B cell (primary cell): ENCODE results near the gene GUCY1A1. TPM values are rescaled to one million over a fixed set of nuclear protein-coding genes. Genes with fewer than 3 reads are reported as not detected.

ENCODE experiments used
- ATAC-seq: fragments of 200-7000 bp; cut with Tn5 transposase; one replicate; pipeline ENCODE4 v1.10.0; 2021; ENCODE audit warnings: low read depth, mild to moderate bottlenecking, moderate number of reproducible peaks, moderate library complexity
- CTCF ChIA-PET: fragments of 350-600 bp; sonication (Branson Sonifier 250); formaldehyde crosslinking; loops from one replicate; lab custom pipeline; 2021; ENCODE audit warnings: antibody characterized with exemption, inconsistent platforms; lab: Charles Lee
- POLR2A ChIA-PET: fragments of 350-600 bp; sonication (Branson Sonifier 250); formaldehyde crosslinking; loops from one replicate; lab custom pipeline; 2021; ENCODE audit warnings: antibody characterized with exemption; lab: Charles Lee
- DNase-seq: peaks from one replicate; pipeline ENCODE4 v3.0.0; 2013
- H2AFZ ChIP-seq: 2 replicates; pipeline ENCODE4 v1.6.1; 2012; ENCODE audit warnings: mild to moderate bottlenecking, low read depth, low read length; ENCODE audit not compliant: insufficient read depth, poor library complexity, severe bottlenecking
- H3K27ac ChIP-seq, 2 donors: 1 replicate in 1 of 2; 2 replicates in 1 of 2; pipeline ENCODE4 v1.5.1; 2012 to 2013; ENCODE audit warnings: low read length in 2 of 2, mild to moderate bottlenecking in 2 of 2, moderate library complexity in 1 of 2
- H3K27me3 ChIP-seq, 4 experiments: fragments of 200-600 bp in 1 of 4; sonication (generic) in 1 of 4; replicated peaks in 1 of 4; 1 replicate in 2 of 4; 2 replicates in 2 of 4; pipeline versions ENCODE4 v1.6.1 to v1.7.0; 2013 to 2016; ENCODE audit warnings: low read length in 3 of 4, mild to moderate bottlenecking in 2 of 4, mixed read lengths in 1 of 4, moderate library complexity in 1 of 4; ENCODE audit not compliant: insufficient read depth in 4 of 4, control insufficient read depth in 3 of 4; ENCODE audit errors: control extremely low read depth in 1 of 4
- H3K36me3 ChIP-seq, 2 experiments: replicated peaks in 1 of 2; 1 replicate in 1 of 2; 2 replicates in 1 of 2; pipeline versions ENCODE4 v1.6.1 to v1.7.1; 2013; ENCODE audit warnings: low read length in 1 of 2; ENCODE audit not compliant: insufficient read depth in 2 of 2, control insufficient read depth in 1 of 2; ENCODE audit errors: control extremely low read depth in 1 of 2, extremely low read depth in 1 of 2
- H3K4me1 ChIP-seq, 2 donors: fragments of 200-600 bp in 1 of 2; sonication (generic) in 1 of 2; 1 replicate in 1 of 2; 2 replicates in 1 of 2; pipeline versions ENCODE4 v1.5.1 to v1.6.1; 2013 to 2017; ENCODE audit warnings: low read length in 2 of 2; ENCODE audit not compliant: control insufficient read depth in 2 of 2, insufficient read depth in 2 of 2
- H3K4me2 ChIP-seq: replicated peaks from 2 replicates; pipeline ENCODE3; 2012; ENCODE audit warnings: mild to moderate bottlenecking, low read depth, low read length; ENCODE audit not compliant: poor library complexity, severe bottlenecking
- H3K4me3 ChIP-seq, 5 experiments: fragments of 200-600 bp in 1 of 5; sonication (generic) in 1 of 5; 1 replicate in 3 of 5; 2 replicates in 2 of 5; pipeline versions ENCODE4 v1.5.1 to v1.7.0; 2011 to 2016; ENCODE audit warnings: low read length in 4 of 5, mild to moderate bottlenecking in 4 of 5, low read depth in 2 of 5, control low read depth in 1 of 5, moderate library complexity in 1 of 5; ENCODE audit not compliant: insufficient read depth in 1 of 5; ENCODE audit errors: control extremely low read depth in 1 of 5, extremely low read depth in 1 of 5
- H3K79me2 ChIP-seq: fragments of 200-600 bp; sonication (generic); one replicate; pipeline ENCODE4 v1.6.0; 2016; ENCODE audit warnings: low read length; ENCODE audit not compliant: control insufficient read depth, insufficient read depth
- H3K9ac ChIP-seq: fragments of 200-600 bp; sonication (generic); 2 replicates; pipeline ENCODE4 v1.6.1; 2017; ENCODE audit warnings: mild to moderate bottlenecking, low read length, moderate library complexity
- H3K9me3 ChIP-seq, 3 donors: one replicate each; pipeline versions ENCODE4 v1.6.1 to v1.7.1; 2013; ENCODE audit warnings: low read length in 2 of 3; ENCODE audit not compliant: control insufficient read depth in 2 of 3, insufficient read depth in 1 of 3; ENCODE audit errors: control extremely low read depth in 1 of 3
- H4K20me1 ChIP-seq: 2 replicates; pipeline ENCODE4 v1.6.0; 2012; ENCODE audit warnings: mild to moderate bottlenecking, low read length; ENCODE audit not compliant: insufficient read depth, control insufficient read depth, poor library complexity, severe bottlenecking
- H3K27ac Mint-ChIP-seq: one replicate; pipeline ENCODE4 v1.8.0; 2021; ENCODE audit warnings: mixed read lengths
- H3K27me3 Mint-ChIP-seq: one replicate; pipeline ENCODE4 v1.8.0; 2021; ENCODE audit warnings: mixed read lengths
- H3K4me1 Mint-ChIP-seq: one replicate; pipeline ENCODE4 v1.8.0; 2021; ENCODE audit warnings: mixed read lengths
- H3K4me3 Mint-ChIP-seq: one replicate; pipeline ENCODE4 v1.8.0; 2021; ENCODE audit warnings: mixed read lengths
- H3K9me3 Mint-ChIP-seq: one replicate; pipeline ENCODE4 v1.8.0; 2022; ENCODE audit warnings: mixed read lengths; ENCODE audit not compliant: insufficient read depth
- CTCF ChIP-seq: fragments of 200-600 bp; IDR thresholded peaks from one replicate; pipeline ENCODE4 v1.8.0; 2022; ENCODE audit warnings: antibody characterized with exemption, mild to moderate bottlenecking
- EZH2 ChIP-seq: IDR thresholded peaks from 2 replicates; pipeline ENCODE4 v1.6.1; 2012; ENCODE audit warnings: borderline replicate concordance, low read depth, mild to moderate bottlenecking, moderate library complexity, low read length; ENCODE audit not compliant: insufficient read depth, poor library complexity, severe bottlenecking
- WGBS: methylation state at CpG from one replicate; pipeline ENCODE4 v1.1.5; 2013; ENCODE audit warnings: missing lambda C conversion rate; ENCODE audit not compliant: insufficient coverage; 5-methylcytosine and 5-hydroxymethylcytosine counted together
- intact Hi-C: fragments of 100-400 bp; cut with micrococcal nuclease; formaldehyde crosslinking; loops from one replicate; pipeline ENCODE4 v1.10.0; 2022
- polyA plus RNA-seq: library from polyadenylated mRNA; depleted of rRNA; stranded (reverse); fragments of >200 nt; gene quantifications from 2 replicates; pipeline ENCODE4 v1.2.3, GENCODE V29; 2012
- total RNA-seq, 2 donors: library from RNA; stranded (reverse); fragments of 120-200 nt in 1 of 2; gene quantifications; 1 replicate in 1 of 2; 2 replicates in 1 of 2; pipeline versions ENCODE4 v1.2.3 to v1.2.4, GENCODE V29; 2013 to 2022

GUCY1A1 gene
- total and polyA plus RNA-seq, 2 donors (not counting 1 experiment from before 2014, with no cell fraction given) = 0.12 to 0.25 TPM

GRCh38 chr4:155722336-155722735 is 55.7 kb downstream of the GUCY1A1 start:
- Histone ChIP-seq H4K20me1 (no peaks in the 10 kb centered on the region), H3K27me3 (no peaks in the 10 kb centered on the region), H3K79me2 (no peaks in the 10 kb centered on the region), H3K36me3 (no peaks in the 10 kb centered on the region), H3K4me3 (no peak overlapping the region), H3K9ac (no peak overlapping the region), H2AFZ (no peak overlapping the region), H3K4me1 (no peaks in the 10 kb centered on the region), H3K27ac (no peak overlapping the region), H3K4me2 (no peak overlapping the region), H3K9me3 (no peaks in the 10 kb centered on the region)
- no peaks in the 10 kb centered on the region for H3K27me3 Mint-ChIP-seq
- POLR2A ChIA-PET = no interaction called here
- TF ChIP-seq CTCF = no peak
- H3K4me3 Mint-ChIP-seq = no peak overlapping the region
- H3K27ac Mint-ChIP-seq = no peak overlapping the region
- CTCF ChIA-PET = no interaction called here
- intact Hi-C loops = no loop called here
- ATAC-seq (no peak), DNase-seq (no peak)
- no peaks in the 10 kb centered on the region for H3K4me1 Mint-ChIP-seq
- H3K9me3 Mint-ChIP-seq = no peaks in the 10 kb centered on the region
- no CpG with 5 or more reads among the region's 1 CpG for WGBS

GRCh38 chr4:155722816-155723499 is 56.3 kb downstream of the GUCY1A1 start:
- Histone ChIP-seq H3K27me3 (no peaks in the 10 kb centered on the region), H3K4me1 (no peaks in the 10 kb centered on the region), H3K4me2 (no peak overlapping the region), H3K27ac (no peak overlapping the region), H3K4me3 (no peak overlapping the region), H3K79me2 (no peaks in the 10 kb centered on the region), H3K9me3 (no peaks in the 10 kb centered on the region), H2AFZ (no peak overlapping the region), H3K9ac (no peak overlapping the region), H4K20me1 (no peaks in the 10 kb centered on the region), H3K36me3 (no peaks in the 10 kb centered on the region)
- ATAC-seq = no peak
- POLR2A ChIA-PET = no interaction called here
- no peak overlapping the region for H3K27ac Mint-ChIP-seq
- WGBS = 96% methylated on average over 4 of the region's 7 CpGs
- TF ChIP-seq CTCF (no peak), EZH2 (no peak)
- H3K27me3 Mint-ChIP-seq = no peaks in the 10 kb centered on the region
- DNase-seq = no peak
- intact Hi-C loops = no loop called here
- H3K4me1 Mint-ChIP-seq = no peaks in the 10 kb centered on the region
- no peak overlapping the region for H3K4me3 Mint-ChIP-seq
- no peaks in the 10 kb centered on the region for H3K9me3 Mint-ChIP-seq
- CTCF ChIA-PET = no interaction called here
